Sciatic nerve (tissue), 2 donors: ENCODE measurements around the gene LAGE3. TPM values are rescaled to one million over a fixed set of nuclear protein-coding genes. Genes with fewer than 3 reads are reported as not detected.
A peak's percentile ranks its signal among the peaks of the same experiment; 100 is the strongest.

Experiments used
- ATAC-seq: fragments of 200-7000 bp; cut with Tn5 transposase; one replicate; pipeline ENCODE4 v1.9.1; 2020; ENCODE audit warnings: mild to moderate bottlenecking, moderate library complexity
- DNase-seq: peaks from one replicate; pipeline ENCODE4 v3.0.0-alpha.2; 2020; ENCODE audit warnings: low spot score
- intact Hi-C: fragments of 100-400 bp; cut with DNase I; formaldehyde crosslinking; loops from one replicate; pipeline ENCODE4 v1.14.2; 2022
- total RNA-seq: library from RNA; stranded (reverse); fragmentation: NEBNext Ultra II Directional; extraction: Animal tissue kit (Norgen Biotek cat#: 25700); gene quantifications from one replicate; pipeline ENCODE4 v1.2.1, GENCODE V29; 2021
- donor health status: DM: no; HTN: no; CAD: no.
- donor health status: DM: no; HTN: no; CAD: no.

Gene LAGE3
- total RNA-seq, 1 donor from 2014 or later: 10.6 TPM

- intact Hi-C loops: no loop called here
- ATAC-seq (no peak), DNase-seq (peak; percentile 46)
Measured at GRCh38 chrX:154482786-154483185, 3.7 kb upstream of the LAGE3 start.

GRCh38 chrX:154481911-154482601, 3.0 kb upstream of the LAGE3 start:
- ATAC-seq: no peak
- intact Hi-C loops: no loop called here

DNA sequence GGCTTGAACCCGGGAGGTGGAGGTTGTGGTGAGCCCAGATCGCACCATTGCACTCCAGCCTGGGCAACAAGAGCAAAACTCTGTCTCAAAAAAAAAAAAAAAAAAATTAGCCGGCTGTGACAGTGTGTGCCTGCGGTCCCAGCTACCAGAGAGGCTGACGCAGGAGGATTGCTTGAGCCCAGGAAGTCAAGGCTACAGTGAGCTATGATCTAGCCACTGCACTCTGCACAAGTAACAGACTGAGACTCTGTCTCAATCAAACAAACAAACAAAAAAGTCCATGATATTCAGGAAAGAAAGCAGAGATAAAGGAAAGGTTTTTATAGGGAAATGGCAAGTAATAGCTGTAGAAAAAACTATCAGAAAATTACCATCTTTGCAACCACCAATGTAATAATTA, 2.1 kb upstream of the LAGE3 start:
- ATAC-seq (no peak), DNase-seq (no peak)
- intact Hi-C loops: no loop called here

More at GRCh38 chrX:154481911-154482601, 3.0 kb upstream of the LAGE3 start:
- DNase-seq: peak; percentile 55

DNA sequence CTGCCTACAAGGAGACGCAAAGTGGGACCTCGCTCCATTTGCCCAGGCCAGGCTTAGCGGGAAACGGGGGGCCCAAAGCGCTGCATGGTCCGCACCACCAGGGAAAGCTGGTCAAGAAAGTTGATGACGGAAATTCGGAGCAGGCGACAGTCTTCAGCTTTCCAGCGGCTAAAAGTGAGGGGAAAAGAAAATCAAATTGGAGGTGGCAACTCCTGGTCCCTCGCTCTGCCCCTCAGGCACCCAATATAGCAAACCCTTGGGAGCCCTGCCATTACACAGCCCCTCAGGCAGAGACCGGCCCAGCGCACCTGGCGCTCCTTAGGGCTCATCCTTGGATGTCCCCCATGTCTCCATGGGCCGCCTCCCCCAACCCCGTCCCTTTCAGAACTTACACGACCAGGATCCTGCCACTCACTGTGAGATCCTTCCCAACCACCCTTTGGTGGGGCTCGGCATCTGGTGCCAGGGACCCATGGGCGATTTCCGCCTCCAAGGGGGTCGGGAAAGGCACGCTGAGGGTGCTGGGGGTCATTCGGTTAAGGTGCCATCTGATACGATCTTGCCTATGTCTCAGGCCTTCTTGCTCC, 1.1 kb downstream of the LAGE3 start:
- intact Hi-C loops: no loop called here
- ATAC-seq (no peak), DNase-seq (peak; percentile 59)

GRCh38 chrX:154476821-154477220, 2.3 kb downstream of the LAGE3 start:
- intact Hi-C loops: no loop called here
- DNase-seq (no peak), ATAC-seq (no peak)

DNA sequence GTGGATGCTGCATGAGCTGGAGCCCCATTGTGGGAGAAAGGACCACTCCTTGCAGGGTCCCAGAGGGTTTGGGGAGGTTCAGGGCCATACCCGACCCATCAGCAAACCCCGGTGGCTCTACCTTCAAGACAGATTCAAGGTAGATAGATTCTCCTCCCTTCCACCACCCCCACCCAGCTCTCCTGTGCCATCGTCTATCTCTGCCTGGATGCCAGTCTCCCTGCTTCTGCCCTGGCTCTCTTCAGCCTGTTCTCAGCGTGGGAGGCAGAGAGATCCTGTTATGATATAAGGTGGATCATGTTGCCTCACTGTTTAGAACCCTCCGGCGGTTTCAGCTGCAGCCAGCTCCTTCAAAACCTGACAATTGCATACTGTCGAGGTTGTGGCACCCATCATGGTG, 5.4 kb downstream of the LAGE3 start:
- ATAC-seq: no peak

GRCh38 chrX:154472685-154473632, 6.1 kb downstream of the LAGE3 start:
- intact Hi-C loops: no loop called here
- DNase-seq (no peak), ATAC-seq (no peak)

More for the DNA sequence above, 5.4 kb downstream of the LAGE3 start:
- no peak for DNase-seq
- intact Hi-C loops: no loop called here

DNA sequence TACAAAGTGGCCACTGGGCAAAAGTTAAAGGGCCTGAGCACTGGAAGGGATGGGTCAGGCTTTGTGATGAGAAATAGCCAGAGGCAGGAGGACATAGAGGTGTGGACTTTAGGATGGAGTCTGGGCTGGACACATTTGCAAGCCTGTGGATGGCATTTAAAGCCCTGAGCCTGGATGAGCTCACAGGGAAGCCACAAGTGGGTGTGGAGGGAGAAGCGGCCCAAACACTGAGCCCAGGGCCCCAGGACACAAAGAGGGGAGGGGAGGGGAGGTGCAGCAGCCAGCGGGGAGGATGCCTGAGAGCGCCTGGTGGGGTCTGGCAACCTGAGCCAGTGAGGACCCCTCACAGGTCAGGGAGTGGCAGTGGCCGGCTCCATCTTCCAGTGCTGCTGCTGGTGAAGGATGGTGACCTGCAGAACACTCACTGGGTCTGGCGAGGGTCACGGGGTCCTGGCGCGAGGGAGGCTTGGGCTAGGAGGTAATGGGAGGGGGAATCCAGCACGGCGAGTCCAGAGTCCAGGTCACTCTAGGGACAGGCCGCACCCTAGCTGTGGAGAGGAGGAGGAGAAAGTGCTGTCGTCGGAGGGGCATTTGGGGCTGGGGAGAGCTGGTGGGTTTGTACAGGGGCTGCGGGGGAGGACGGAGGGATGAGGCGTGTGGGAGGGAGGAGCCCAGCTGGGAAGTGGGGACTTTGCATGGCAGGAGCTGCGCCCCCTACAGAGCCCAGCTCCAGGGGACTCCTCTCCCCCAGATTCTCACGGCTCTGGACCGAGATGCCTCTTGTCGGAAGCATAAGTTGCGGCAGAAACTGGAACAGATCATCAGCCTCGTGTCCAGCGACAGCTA, 7.0 kb downstream of the LAGE3 start:
- no peak for ATAC-seq
- intact Hi-C loops: no loop called here
- DNase-seq: no peak

DNA sequence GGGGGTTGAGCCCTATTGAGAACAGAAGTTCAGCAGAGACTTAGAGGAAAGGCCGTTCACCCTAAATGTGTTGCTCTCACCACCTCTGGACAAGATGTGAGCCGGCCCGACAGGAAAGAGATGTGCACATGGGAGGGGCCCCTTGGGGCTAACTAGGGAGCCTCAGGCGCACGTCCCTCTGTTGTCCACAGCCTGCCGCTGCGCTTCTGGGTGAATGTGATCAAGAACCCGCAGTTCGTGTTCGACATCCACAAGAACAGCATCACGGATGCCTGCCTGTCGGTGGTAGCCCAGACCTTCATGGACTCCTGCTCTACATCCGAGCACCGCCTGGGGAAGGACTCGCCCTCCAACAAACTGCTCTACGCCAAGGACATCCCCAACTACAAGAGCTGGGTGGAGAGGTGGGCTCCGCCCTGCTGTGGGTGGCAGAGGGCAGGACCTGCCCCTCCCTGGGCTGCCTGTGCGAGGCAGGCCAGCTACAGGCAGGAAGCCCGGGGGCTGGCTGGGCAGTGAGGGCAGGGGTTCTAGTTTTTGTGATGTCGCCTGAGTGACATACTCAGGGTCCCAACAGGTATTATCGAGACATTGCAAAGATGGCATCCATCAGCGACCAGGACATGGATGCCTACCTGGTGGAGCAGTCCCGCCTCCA, 8.0 kb downstream of the LAGE3 start:
- intact Hi-C loops: no loop called here
- ATAC-seq (no peak), DNase-seq (no peak)

- intact Hi-C loops: no loop called here
- ATAC-seq (no peak), DNase-seq (no peak)
Measured at GRCh38 chrX:154470434-154470833, 8.6 kb downstream of the LAGE3 start.

GRCh38 chrX:154469880-154470279, 9.2 kb downstream of the LAGE3 start:
- intact Hi-C loops: no loop called here

DNA sequence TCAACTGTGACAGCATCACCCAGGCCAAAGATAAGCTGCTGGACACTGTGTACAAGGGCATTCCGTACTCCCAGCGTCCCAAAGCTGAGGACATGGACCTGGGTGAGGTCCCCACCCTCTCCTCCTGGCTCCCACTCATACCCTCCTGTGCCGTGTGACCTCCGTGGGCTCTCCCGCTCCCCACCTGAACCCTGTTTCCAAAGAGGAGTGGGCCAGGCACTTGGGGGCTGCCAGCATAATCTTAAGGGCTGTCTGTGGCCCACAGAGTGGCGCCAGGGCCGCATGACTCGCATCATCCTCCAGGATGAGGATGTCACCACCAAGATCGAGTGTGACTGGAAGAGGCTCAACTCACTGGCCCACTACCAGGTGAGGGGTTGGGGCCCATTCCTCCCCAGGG, 10.0 kb downstream of the LAGE3 start:
- intact Hi-C loops: no loop called here
- ATAC-seq (no peak), DNase-seq (no peak)

More at GRCh38 chrX:154469880-154470279, 9.2 kb downstream of the LAGE3 start:
- DNase-seq (no peak), ATAC-seq (no peak)

DNA sequence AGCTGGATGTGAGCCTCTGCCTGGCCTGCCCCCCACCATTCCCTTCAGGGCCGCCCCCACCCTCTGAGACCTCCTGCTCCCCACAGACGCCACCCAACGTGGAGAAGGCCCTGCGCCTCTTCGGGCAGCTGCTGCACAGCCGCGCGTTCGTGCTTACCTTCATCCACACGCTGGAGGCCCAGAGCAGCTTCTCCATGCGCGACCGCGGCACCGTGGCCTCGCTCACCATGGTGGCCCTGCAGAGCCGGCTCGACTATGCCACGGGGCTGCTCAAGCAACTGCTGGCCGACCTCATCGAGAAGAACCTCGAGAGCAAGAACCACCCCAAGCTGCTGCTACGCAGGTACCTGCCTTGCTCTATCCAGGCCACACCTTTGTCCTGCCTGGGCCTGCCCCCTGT, 10.9 kb downstream of the LAGE3 start:
- ATAC-seq: no peak
- no peak for DNase-seq
- intact Hi-C loops: no loop called here

DNA sequence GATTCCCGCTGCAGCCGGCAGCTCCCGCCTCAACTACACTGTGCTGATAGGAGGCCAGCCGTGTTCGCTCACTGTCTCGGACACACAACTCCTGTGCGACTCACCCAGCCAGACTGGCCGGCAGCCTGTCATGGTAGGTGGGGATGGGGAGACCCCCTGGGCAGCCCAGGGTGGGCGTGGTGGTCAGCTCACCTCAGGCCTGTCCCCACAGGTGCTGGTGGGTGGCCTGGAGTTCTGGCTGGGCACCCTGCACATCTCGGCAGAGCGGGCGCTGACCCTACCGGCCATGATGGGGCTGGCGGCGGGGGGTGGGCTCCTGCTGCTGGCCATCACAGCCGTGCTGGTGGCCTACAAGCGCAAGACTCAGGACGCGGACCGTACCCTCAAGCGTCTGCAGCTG, 11.5 kb downstream of the LAGE3 start:
- intact Hi-C loops: no loop called here
- ATAC-seq: no peak

DNA sequence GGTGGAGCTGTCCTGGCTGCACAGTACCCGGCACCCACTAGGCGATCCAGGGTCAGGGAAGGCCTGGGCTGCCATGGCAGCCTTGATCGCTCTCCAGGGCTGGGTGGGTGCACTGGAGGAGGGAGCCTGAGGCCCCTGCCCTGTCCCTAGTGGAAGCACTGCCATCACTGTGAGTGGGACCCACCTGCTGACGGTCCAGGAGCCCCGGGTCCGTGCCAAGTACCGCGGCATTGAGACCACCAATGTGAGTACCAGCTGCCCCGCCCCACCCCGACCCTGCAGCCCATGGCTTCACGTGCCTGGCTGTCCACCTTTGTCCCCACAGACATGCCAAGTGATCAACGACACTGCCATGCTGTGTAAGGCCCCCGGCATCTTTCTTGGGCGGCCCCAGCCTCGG, 12.2 kb downstream of the LAGE3 start:
- intact Hi-C loops: no loop called here
- ATAC-seq: no peak
- no peak for DNase-seq

More for the DNA sequence above, 11.5 kb downstream of the LAGE3 start:
- no peak for DNase-seq

- intact Hi-C loops: no loop called here
- no peak for DNase-seq
- no peak for ATAC-seq
Measured at GRCh38 chrX:154466036-154466435, 13.0 kb downstream of the LAGE3 start.

GRCh38 chrX:154465601-154466000, 13.5 kb downstream of the LAGE3 start:
- intact Hi-C loops: no loop called here
- no peak for DNase-seq

DNA sequence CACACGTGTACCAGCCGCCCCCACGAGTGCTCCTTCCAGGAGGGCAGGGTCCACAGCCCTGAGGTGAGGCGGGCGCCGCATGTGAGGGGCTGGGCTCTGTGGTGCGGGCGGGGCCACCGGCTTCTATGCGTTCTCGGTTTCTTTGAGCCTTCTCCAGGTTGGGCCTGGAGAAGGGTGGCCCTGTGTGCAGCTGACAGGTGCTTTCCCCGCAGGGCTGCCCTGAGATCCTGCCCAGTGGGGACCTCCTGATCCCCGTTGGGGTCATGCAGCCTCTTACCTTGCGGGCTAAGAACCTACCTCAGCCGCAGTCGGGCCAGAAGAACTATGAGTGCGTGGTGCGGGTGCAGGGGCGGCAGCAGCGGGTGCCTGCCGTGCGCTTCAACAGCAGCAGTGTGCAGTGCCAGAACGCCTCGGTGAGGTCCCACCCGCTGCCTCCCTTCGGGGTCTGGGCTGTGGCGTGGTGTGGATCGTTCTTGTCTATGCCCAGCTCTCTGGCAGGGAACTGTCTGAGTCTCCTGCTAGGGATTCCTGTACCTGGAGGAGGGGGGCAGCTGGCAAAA, 14.2 kb downstream of the LAGE3 start:
- ATAC-seq (no peak), DNase-seq (no peak)
- intact Hi-C loops: no loop called here

More at GRCh38 chrX:154465601-154466000, 13.5 kb downstream of the LAGE3 start:
- no peak for ATAC-seq
